HepG2 (cell line): ENCODE data around the gene RASA3. TPM values are rescaled to one million over a fixed set of nuclear protein-coding genes. Genes with fewer than 3 reads are reported as not detected.

Experiments used
- ATAC-seq: fragments of 200-7000 bp; cut with Tn5 transposase; 3 replicates; pipeline ENCODE4 v1.9.1; 2020; ENCODE audit warnings: mild to moderate bottlenecking, moderate library complexity
- BruUV-seq: library from RNA; stranded (reverse); fragments of 400-500 nt; replicated peaks from 2 replicates; lab custom pipeline; 2021; lab: Mats Ljungman, UMichigan
- CTCF ChIA-PET: fragments of 300-600 bp; formaldehyde crosslinking; extraction: SDS; loops from one replicate; lab custom pipeline; 2021; ENCODE audit warnings: low total read pairs, inconsistent platforms, low intra/inter-chr PET ratio; lab: Yijun Ruan, JAX
- POLR2A ChIA-PET: fragments of 350-600 bp; sonication (Branson Sonifier 250); formaldehyde crosslinking; loops from one replicate; lab custom pipeline; 2020; ENCODE audit warnings: antibody characterized with exemption, inconsistent platforms; lab: Yijun Ruan, JAX
- DNase-seq: peaks from one replicate; pipeline ENCODE4 v3.0.0-alpha.2; 2015; ENCODE audit warnings: low spot score
- FAIRE-seq: peaks from 3 replicates; lab custom pipeline; 2011; peaks lifted over from hg19 to GRCh38; lab: Jason Lieb, UNC
- H2AFZ ChIP-seq: one replicate; pipeline ENCODE4 v1.6.1; 2011; ENCODE audit warnings: low read length, inconsistent platforms
- H3K27ac ChIP-seq: fragments of 300-600 bp; 3 replicates; pipeline ENCODE4 v1.8.0; 2011; ENCODE audit warnings: mixed run types, mild to moderate bottlenecking, mixed read lengths, low read length, inconsistent platforms; ENCODE audit not compliant: insufficient read depth; ENCODE audit errors: extremely low read length
- H3K27me3 ChIP-seq, 2 experiments: fragments of 200-600 bp in 1 of 2; 2 replicates in 1 of 2; 3 replicates in 1 of 2; pipeline versions ENCODE4 v1.6.0 to v1.8.0; 2011; ENCODE audit warnings: low read length in 2 of 2, mild to moderate bottlenecking in 2 of 2, moderate library complexity in 2 of 2, inconsistent platforms in 1 of 2; ENCODE audit not compliant: insufficient read depth in 2 of 2, control insufficient read depth in 1 of 2
- H3K36me3 ChIP-seq, 2 experiments: fragments of 200-600 bp in 1 of 2; replicated peaks in 1 of 2; 2 replicates in 1 of 2; 3 replicates in 1 of 2; pipeline versions ENCODE4 v1.5.1 to v1.8.0; 2011; ENCODE audit warnings: low read length in 2 of 2, inconsistent platforms in 1 of 2; ENCODE audit not compliant: insufficient read depth in 2 of 2, control insufficient read depth in 1 of 2
- H3K4me1 ChIP-seq: 2 replicates; pipeline ENCODE4 v1.5.1; 2012; ENCODE audit warnings: low read length, inconsistent platforms; ENCODE audit not compliant: insufficient read depth
- H3K4me2 ChIP-seq: 2 replicates; pipeline ENCODE4 v1.6.0; 2011; ENCODE audit warnings: low read depth, low read length, inconsistent platforms
- H3K4me3 ChIP-seq, 3 experiments: fragments of 200-600 bp in 1 of 3; sonication (generic), shearing (Covaris generic) in 1 of 3; replicated peaks in 1 of 3; 2 replicates each; pipeline ENCODE4 v1.5.1; 2011 to 2016; ENCODE audit warnings: low read length in 3 of 3, inconsistent platforms in 2 of 3, low read depth in 2 of 3, mild to moderate bottlenecking in 2 of 3, control low read depth in 1 of 3, mixed read lengths in 1 of 3; ENCODE audit not compliant: insufficient read depth in 1 of 3
- H3K79me2 ChIP-seq: one replicate; pipeline ENCODE4 v1.6.1; 2011; ENCODE audit warnings: low read length, inconsistent platforms; ENCODE audit not compliant: insufficient read depth
- H3K9ac ChIP-seq: 2 replicates; pipeline ENCODE4 v1.6.0; 2011; ENCODE audit warnings: mild to moderate bottlenecking, low read depth, low read length, inconsistent platforms; ENCODE audit not compliant: insufficient read depth
- H3K9me3 ChIP-seq: 2 replicates; pipeline ENCODE4 v1.5.1; 2012; ENCODE audit warnings: mild to moderate bottlenecking, low read length
- H4K20me1 ChIP-seq: 2 replicates; pipeline ENCODE4 v1.6.0; 2011; ENCODE audit warnings: inconsistent platforms, mild to moderate bottlenecking, low read length, moderate library complexity; ENCODE audit not compliant: insufficient read depth
- ELF1 ChIP-seq: sonication (generic); formaldehyde crosslinking; IDR thresholded peaks from 2 replicates; pipeline ENCODE4 v1.4.0; 2020; ENCODE audit warnings: missing genetic modification reagents
- LRRFIP1 ChIP-seq: sonication (generic); formaldehyde crosslinking; conservative IDR thresholded peaks from 2 replicates; pipeline ENCODE4 v1.4.0; 2020; ENCODE audit warnings: missing genetic modification reagents
- USF2 ChIP-seq, 2 experiments: sonication (generic) in 1 of 2; formaldehyde crosslinking in 1 of 2; IDR thresholded peaks; 2 replicates each; pipeline versions ENCODE4 v1.5.1 to v1.6.1; 2011 to 2020; ENCODE audit warnings: borderline replicate concordance in 1 of 2, low read depth in 1 of 2, low read length in 1 of 2, mild to moderate bottlenecking in 1 of 2, missing genetic modification reagents in 1 of 2, moderate library complexity in 1 of 2
- YEATS2 ChIP-seq: sonication (generic); formaldehyde crosslinking; IDR thresholded peaks from 2 replicates; pipeline ENCODE4 v1.4.0; 2020; ENCODE audit warnings: missing genetic modification reagents, borderline replicate concordance
- ZNF687 ChIP-seq: sonication (generic); formaldehyde crosslinking; IDR thresholded peaks from 2 replicates; pipeline ENCODE4 v1.5.1; 2020; ENCODE audit warnings: mild to moderate bottlenecking, missing genetic modification reagents, moderate library complexity
- ZNF709 ChIP-seq: sonication (generic); formaldehyde crosslinking; IDR thresholded peaks from 2 replicates; pipeline ENCODE4 v1.5.0; 2020; ENCODE audit warnings: mild to moderate bottlenecking, missing genetic modification reagents
- ZNF747 ChIP-seq: sonication (generic); formaldehyde crosslinking; IDR thresholded peaks from 2 replicates; pipeline ENCODE4 v1.8.1; 2023; ENCODE audit warnings: missing genetic modification reagents, mild to moderate bottlenecking, borderline replicate concordance
- ZSCAN5A ChIP-seq: sonication (generic); formaldehyde crosslinking; IDR thresholded peaks from 2 replicates; pipeline ENCODE4 v1.8.0; 2022; ENCODE audit warnings: mild to moderate bottlenecking, missing genetic modification reagents, borderline replicate concordance
- WGBS: methylation state at CpG from one replicate; pipeline ENCODE4 v1.1.6; 2017; ENCODE audit warnings: low lambda C conversion rate; 5-methylcytosine and 5-hydroxymethylcytosine counted together
- in situ Hi-C: cut with HindIII; loops from 2 replicates; pipeline ENCODE4 v1.10.0; 2017; ENCODE audit warnings: low pct_unique_long_range_greater_than_20kb; ENCODE audit not compliant: extremely low pct_ligation_motif_present
- intact Hi-C: fragments of 100-400 bp; cut with micrococcal nuclease; formaldehyde crosslinking; loops from one replicate; pipeline ENCODE4 v1.10.0; 2022; ENCODE audit not compliant: unreplicated experiment
- polyA plus RNA-seq, 8 experiments: library from polyadenylated mRNA; depleted of rRNA in 3 of 8; stranded (reverse) in 7 of 8; unstranded in 1 of 8; fragments of >200 nt; fragmentation: Illumina TruSeq in 4 of 8; extraction: Trizol in 4 of 8; gene quantifications; 2 replicates each; pipeline versions ENCODE4 v1.2.1 to v1.2.3, GENCODE V29; 2011 to 2016; ENCODE audit warnings: low read depth in 4 of 8, missing spikeins in 1 of 8, mixed read lengths in 1 of 8; ENCODE audit not compliant: insufficient read depth in 1 of 8
- total RNA-seq, 5 experiments: library from RNA; depleted of rRNA; stranded (reverse); fragments of >200 nt; fragmentation: Illumina TruSeq; extraction: Trizol; gene quantifications; 2 replicates each; pipeline ENCODE4 v1.2.3, GENCODE V29; 2016; ENCODE audit warnings: low read depth in 1 of 5

Gene RASA3
- total and polyA plus RNA-seq, 2 of the 13 experiments (the other 11 are each of a cell fraction or from before 2014, with no cell fraction given), result 0.05 TPM; not detected in 1

GRCh38 chr13:114121031-114121430 is 11.4 kb downstream of the RASA3 start (continued):
- TF ChIP-seq USF2 (IDR thresholded peaks at IDR 0.05; ENCODE audit: low read depth, low read length) (no peak), USF2 (CRISPR knock-in tag; IDR thresholded peaks at IDR 0.05; ENCODE audit: borderline replicate concordance) (no peak), ZNF747 (no peak), ZNF687 (CRISPR knock-in tag) (no peak)

- Histone ChIP-seq H3K27ac (no peak overlapping the region), H3K27me3 (peaks cover 4 to 37% of the 10 kb centered on the region in 2 experiments; a peak in 4 of 5 replicates), H3K9ac (no peak overlapping the region), H3K9me3 (no peaks in the 10 kb centered on the region), H3K4me3 (no peak overlapping the region), H3K36me3 (no peaks in the 10 kb centered on the region), H4K20me1 (no peaks in the 10 kb centered on the region), H2AFZ (no peak overlapping the region), H3K4me2 (no peak overlapping the region), H3K79me2 (no peaks in the 10 kb centered on the region), H3K4me1 (peaks cover 27% of the 10 kb centered on the region)
- intact Hi-C loops (no loop called here), in situ Hi-C loops (no loop called here)
- CTCF ChIA-PET, result no interaction called here
- POLR2A ChIA-PET, result no interaction called here
- ATAC-seq (no peak), FAIRE-seq (no peak), DNase-seq (no peak)
- 20% methylated on average over 9 of the region's 10 CpGs for WGBS
- no TSS peak for BruUV-seq
- TF ChIP-seq ZSCAN5A (CRISPR knock-in tag) (no peak), YEATS2 (CRISPR knock-in tag) (no peak), ZNF709 (CRISPR knock-in tag) (no peak), ELF1 (CRISPR knock-in tag) (no peak), LRRFIP1 (CRISPR knock-in tag) (no peak)
These were observed 11.8 kb downstream of the RASA3 start for GRCh38 chr13:114120591-114121011.
